HG02763 (cell line): ENCODE measurements around the gene EIF2AK3.

Experiments
- ATAC-seq: cut with Tn5 transposase; IDR thresholded peaks from one replicate; pipeline ENCODE4 v1.9.1; 2021; ENCODE audit warnings: mild to moderate bottlenecking, moderate library complexity; ENCODE audit not compliant: unreplicated experiment

Gene EIF2AK3

GRCh38 chr2:88545118-88545517 is 82.1 kb downstream of the EIF2AK3 start:
- ATAC-seq: no peak

DNA sequence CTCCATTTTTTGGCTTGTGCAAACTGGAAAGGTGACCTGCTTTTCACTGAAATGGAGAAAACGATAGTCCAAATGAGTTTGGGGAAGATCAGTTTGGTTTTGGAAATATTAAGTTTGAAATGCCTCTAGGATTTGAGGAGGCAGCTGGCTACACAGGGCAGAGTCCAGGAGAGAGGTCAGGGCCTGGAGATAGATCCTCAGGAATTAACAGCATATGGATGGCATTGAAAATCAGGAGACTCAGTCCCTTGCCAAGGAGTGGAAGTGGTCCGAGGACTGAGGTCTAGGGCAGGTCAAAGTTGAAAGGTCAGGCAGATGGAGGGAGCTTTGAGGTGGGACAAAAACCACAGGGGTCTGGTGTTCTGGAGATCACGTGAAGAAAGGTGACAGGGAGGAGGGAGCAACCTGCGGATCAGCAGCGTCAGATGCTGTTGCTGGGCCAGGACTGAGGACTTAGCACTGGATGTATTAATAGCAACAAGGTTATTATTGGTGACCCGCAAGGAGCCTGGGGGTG is 83.7 kb downstream of the EIF2AK3 start:
- ATAC-seq: no peak

- ATAC-seq: no peak
Measured at GRCh38 chr2:88542668-88543067, 84.6 kb downstream of the EIF2AK3 start.

DNA sequence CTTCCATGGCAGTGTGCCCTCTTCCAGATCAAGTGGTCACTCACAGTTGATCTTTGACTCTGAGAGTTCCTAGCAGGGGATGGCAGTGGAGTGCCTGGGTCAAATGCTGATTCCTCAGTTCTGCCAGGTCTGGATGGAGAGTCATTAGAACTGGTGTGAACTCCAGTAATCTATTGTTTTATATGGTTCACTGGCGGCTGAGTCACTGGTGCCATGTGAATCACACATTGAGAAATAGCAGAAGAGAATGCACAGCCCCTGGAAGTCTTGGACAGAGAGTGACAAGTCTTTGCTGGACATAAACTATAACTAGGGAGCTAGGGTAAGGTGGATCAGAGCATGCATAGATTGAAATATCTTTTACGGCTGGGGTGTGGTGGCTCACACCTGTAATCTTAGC is 86.9 kb downstream of the EIF2AK3 start:
- ATAC-seq: no peak

DNA sequence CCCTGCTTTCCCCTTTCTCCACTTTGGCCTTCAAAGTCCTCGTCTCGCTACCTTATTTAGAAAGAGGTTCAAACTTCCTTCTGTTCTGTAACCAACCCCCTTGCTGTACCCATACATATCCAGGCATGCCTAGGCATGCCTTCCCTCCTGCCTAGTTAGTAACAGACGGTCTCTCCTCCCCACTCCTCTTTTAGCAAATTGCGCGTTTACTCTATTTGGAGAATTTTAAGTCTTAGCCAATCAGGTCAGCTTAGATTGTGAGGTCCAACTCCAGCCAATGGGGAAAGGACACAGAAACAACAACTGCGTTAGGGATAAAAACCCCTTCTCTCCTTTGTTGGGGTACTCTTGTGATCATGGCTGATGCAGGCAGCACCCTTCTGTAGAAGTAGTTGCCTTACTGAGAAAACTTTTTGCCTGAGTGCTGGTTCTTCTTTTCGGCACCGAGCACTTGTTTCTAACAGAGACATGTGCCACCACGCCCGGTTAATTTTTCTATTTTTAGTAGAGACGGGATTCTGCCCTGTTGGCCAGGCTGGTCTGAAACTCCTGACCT is 88.8 kb downstream of the EIF2AK3 start:
- no peak for ATAC-seq

DNA sequence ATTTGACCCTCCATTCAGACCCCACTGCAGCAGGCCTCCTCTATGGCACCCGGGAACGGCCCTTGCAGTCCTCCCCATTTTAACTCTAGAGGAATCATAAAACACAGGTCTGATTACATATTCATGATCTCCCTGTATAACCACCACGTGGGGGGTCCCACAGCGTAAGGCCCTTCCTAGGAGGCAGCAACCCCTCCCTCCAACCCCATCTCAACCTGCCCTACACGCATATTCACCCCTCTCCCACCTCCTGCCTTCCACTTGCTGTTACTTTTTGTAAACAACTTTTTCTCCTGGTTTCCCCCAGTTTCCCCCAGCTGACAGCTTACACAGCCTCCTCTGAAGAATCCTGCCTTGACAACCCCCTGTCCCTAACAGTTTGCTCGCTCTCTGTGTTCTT is 89.6 kb downstream of the EIF2AK3 start:
- no peak for ATAC-seq

GRCh38 chr2:88530081-88530480 is 97.2 kb downstream of the EIF2AK3 start:
- ATAC-seq: no peak

DNA sequence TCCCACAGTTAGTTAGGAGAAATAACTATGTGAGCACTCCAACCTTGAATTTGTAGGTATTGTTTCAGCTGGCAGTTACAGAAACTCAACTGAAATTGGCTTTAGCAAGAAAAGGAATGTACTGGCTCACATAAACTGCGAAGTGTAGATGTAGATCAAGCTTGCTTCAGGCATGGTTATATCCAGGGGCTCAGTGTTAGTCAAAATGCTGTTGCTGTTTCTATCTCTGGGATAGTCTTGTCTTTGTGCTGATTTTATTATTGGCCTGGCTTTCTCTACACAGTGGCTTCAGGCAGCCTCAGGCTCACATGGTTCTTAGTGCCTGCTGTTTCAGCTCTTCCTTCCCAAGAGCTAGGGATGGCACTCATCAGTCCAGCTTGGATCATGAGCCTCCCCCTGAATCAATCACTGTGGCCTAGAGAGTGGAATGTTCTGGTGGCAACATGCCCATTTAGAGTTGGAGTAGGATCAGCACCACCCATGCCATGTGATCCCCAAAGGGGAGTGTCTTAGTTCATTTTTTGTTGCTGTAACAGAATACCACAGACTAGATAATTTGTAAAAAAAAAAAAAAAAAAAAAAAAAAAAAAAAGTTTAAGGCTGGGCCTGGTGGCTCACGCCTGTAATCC is 105.7 kb downstream of the EIF2AK3 start:
- no peak for ATAC-seq

GRCh38 chr2:88517759-88518201 is 109.5 kb downstream of the EIF2AK3 start:
- ATAC-seq: no peak
